Measurements from ENCODE around the gene PPP1R3G.

PPP1R3G gene

DNA sequence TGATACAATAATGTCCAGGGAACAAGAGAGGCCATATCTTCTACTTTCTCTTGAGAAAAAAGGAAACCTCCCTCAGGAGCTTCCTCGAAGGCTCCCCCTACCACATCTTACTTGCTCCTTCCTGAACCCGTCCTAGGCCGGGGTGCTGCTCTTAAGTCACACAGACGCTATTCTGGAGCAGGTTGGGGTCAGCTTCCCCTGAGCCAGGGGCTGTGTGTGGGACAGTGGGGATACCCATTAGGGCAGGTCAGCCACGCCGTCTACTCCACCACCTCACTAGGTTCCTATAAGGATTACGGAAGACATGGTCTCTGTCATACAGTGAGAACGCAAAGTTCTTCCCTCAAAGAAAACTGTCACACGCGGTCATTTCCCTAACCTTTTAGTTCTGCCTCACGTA lies 8.2 kb upstream of the PPP1R3G start:
- Histone ChIP-seq H4K91ac (ENCODE audit: low read depth, low read length) (no peak overlapping the region), H3K18ac (ENCODE audit: low read length) (no peak overlapping the region), H3K23ac (ENCODE audit: low read length) (no peak overlapping the region), H3K79me2 (ENCODE audit: control insufficient read depth, insufficient read depth, low read length, poor library complexity) (no peaks in the 10 kb centered on the region), H2BK12ac (ENCODE audit: low read length) (no peak overlapping the region), H3K27me3 (ENCODE audit: insufficient read depth, low read length) (no peaks in the 10 kb centered on the region), H3K4me1 (ENCODE audit: control insufficient read depth in 1 of 2, insufficient read depth in 2 of 2, low read length in 2 of 2) (peaks cover 7 to 8% of the 10 kb centered on the region in 2 experiments), H2BK120ac (ENCODE audit: insufficient read depth, low read length, poor library complexity) (no peak overlapping the region), H3K4me3 (ENCODE audit: low read depth, low read length) (no peak overlapping the region), H3K14ac (ENCODE audit: low read length) (no peak overlapping the region), H3K79me1 (ENCODE audit: low read length) (peaks cover 5% of the 10 kb centered on the region), H3K4ac (ENCODE audit: low read depth, low read length) (no peak overlapping the region), H3K9ac (ENCODE audit: low read length) (no peak overlapping the region), H4K8ac (ENCODE audit: low read depth, low read length) (no peak overlapping the region), H3K27ac (ENCODE audit: low read depth, low read length) (no peak overlapping the region), H2AK5ac (ENCODE audit: low read length) (no peak overlapping the region), H4K12ac (ENCODE audit: low read depth, low read length) (no peak overlapping the region), H2AFZ (ENCODE audit: insufficient read depth, low read length, poor library complexity) (no peak overlapping the region), H3K36me3 (ENCODE audit: control insufficient read depth in 1 of 2, insufficient read depth in 2 of 2, low read length in 2 of 2) (no peaks in the 10 kb centered on the region), H3K4me2 (ENCODE audit: low read length) (no peak overlapping the region), H3K9me3 (ENCODE audit: insufficient read depth, low read depth, low read length) (no peaks in the 10 kb centered on the region), H2BK5ac (ENCODE audit: low read depth, low read length, poor library complexity) (no peak overlapping the region)
- no CpG with 5 or more reads among the region's 11 CpGs for WGBS (ENCODE audit: extremely low coverage, insufficient coverage, insufficient read length)
- DNase-seq: no peak

DNA sequence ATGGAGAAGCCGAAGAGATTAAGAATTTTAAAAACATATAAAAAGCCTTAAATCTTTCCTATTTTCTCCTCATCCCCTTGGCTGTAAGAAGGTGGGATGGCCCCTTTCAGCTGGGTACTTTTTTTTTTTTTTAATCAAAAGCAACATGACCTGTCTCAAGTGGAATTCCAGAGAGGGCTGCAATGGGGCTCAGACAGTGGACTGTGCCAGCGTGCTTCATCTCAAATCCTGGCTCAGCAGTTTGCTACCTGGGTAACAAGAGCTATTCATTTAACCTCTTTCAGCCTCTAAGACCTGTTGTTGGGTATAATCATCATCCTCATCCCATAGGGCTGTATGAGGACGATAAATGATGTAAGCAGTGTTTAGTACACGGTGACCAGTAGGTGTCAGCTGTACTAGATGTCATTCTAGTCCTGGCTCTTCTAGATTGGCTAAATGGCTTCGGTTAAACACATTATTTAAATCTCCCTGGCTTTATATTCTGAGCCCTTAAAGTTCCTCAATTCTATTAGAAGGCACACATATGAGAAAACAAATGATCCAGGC lies 6.9 kb upstream of the PPP1R3G start:
- Histone ChIP-seq H3K27ac (ENCODE audit: low read depth, low read length) (no peak overlapping the region), H2AFZ (ENCODE audit: insufficient read depth, low read length, poor library complexity) (no peak overlapping the region), H2BK120ac (ENCODE audit: insufficient read depth, low read length, poor library complexity) (no peak overlapping the region), H3K9ac (ENCODE audit: low read length) (no peak overlapping the region), H3K27me3 (ENCODE audit: insufficient read depth, low read length) (no peaks in the 10 kb centered on the region), H4K91ac (ENCODE audit: low read depth, low read length) (no peak overlapping the region), H3K79me1 (ENCODE audit: low read length) (peaks cover 9% of the 10 kb centered on the region), H3K79me2 (ENCODE audit: control insufficient read depth, insufficient read depth, low read length, poor library complexity) (no peaks in the 10 kb centered on the region), H3K4me3 (ENCODE audit: low read depth, low read length) (no peak overlapping the region), H4K8ac (ENCODE audit: low read depth, low read length) (no peak overlapping the region), H3K4me1 (ENCODE audit: control insufficient read depth in 1 of 2, insufficient read depth in 2 of 2, low read length in 2 of 2) (peaks cover 18% of the 10 kb centered on the region in 2 experiments), H2AK5ac (ENCODE audit: low read length) (no peak overlapping the region), H3K14ac (ENCODE audit: low read length) (no peak overlapping the region), H4K12ac (ENCODE audit: low read depth, low read length) (no peak overlapping the region), H3K4me2 (ENCODE audit: low read length) (no peak overlapping the region), H3K23ac (ENCODE audit: low read length) (no peak overlapping the region), H2BK5ac (ENCODE audit: low read depth, low read length, poor library complexity) (no peak overlapping the region), H3K4ac (ENCODE audit: low read depth, low read length) (no peak overlapping the region), H3K18ac (ENCODE audit: low read length) (no peak overlapping the region), H2BK12ac (ENCODE audit: low read length) (no peak overlapping the region), H3K9me3 (ENCODE audit: insufficient read depth, low read depth, low read length) (no peaks in the 10 kb centered on the region), H3K36me3 (ENCODE audit: control insufficient read depth in 1 of 2, insufficient read depth in 2 of 2, low read length in 2 of 2) (no peaks in the 10 kb centered on the region)
- DNase-seq: peak in 1 of 2 donors; percentile 36
- WGBS (ENCODE audit: extremely low coverage, insufficient coverage, insufficient read length): no CpG with 5 or more reads among the region's 5 CpGs

DNA sequence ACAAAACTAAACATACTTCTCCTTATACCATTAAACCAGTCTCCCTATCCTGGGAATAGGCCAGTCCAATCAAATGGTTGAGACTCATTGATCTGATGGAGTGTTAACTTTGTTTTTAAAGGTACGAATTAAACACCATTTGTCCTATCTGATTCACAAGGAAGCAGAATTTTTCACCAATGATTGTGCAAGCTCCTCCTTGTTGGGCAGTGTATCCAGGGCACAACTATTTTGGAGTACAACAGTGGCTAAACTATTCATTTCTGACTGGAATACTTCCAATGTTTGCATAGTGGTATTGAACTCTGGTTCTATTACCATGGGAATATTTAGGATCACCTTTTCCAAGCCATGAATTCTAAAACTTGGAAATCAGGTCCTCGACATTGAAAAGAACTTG lies 5.4 kb upstream of the PPP1R3G start:
- no CpG with 5 or more reads among the region's 2 CpGs for WGBS (ENCODE audit: extremely low coverage, insufficient coverage, insufficient read length)
- Histone ChIP-seq H3K4ac (ENCODE audit: low read depth, low read length) (no peak overlapping the region), H3K27me3 (ENCODE audit: insufficient read depth, low read length) (peaks cover 7% of the 10 kb centered on the region), H3K23ac (ENCODE audit: low read length) (no peak overlapping the region), H2AFZ (ENCODE audit: insufficient read depth, low read length, poor library complexity) (no peak overlapping the region), H3K14ac (ENCODE audit: low read length) (no peak overlapping the region), H3K9me3 (ENCODE audit: insufficient read depth, low read depth, low read length) (no peaks in the 10 kb centered on the region), H2BK5ac (ENCODE audit: low read depth, low read length, poor library complexity) (no peak overlapping the region), H4K12ac (ENCODE audit: low read depth, low read length) (no peak overlapping the region), H3K4me1 (ENCODE audit: control insufficient read depth in 1 of 2, insufficient read depth in 2 of 2, low read length in 2 of 2) (peaks cover 20 to 24% of the 10 kb centered on the region in 2 experiments), H3K4me3 (ENCODE audit: low read depth, low read length) (no peak overlapping the region), H2AK5ac (ENCODE audit: low read length) (no peak overlapping the region), H3K79me1 (ENCODE audit: low read length) (peaks cover 14% of the 10 kb centered on the region), H3K9ac (ENCODE audit: low read length) (no peak overlapping the region), H3K18ac (ENCODE audit: low read length) (no peak overlapping the region), H4K8ac (ENCODE audit: low read depth, low read length) (no peak overlapping the region), H3K4me2 (ENCODE audit: low read length) (no peak overlapping the region), H2BK120ac (ENCODE audit: insufficient read depth, low read length, poor library complexity) (no peak overlapping the region), H4K91ac (ENCODE audit: low read depth, low read length) (no peak overlapping the region), H2BK12ac (ENCODE audit: low read length) (no peak overlapping the region), H3K27ac (ENCODE audit: low read depth, low read length) (no peak overlapping the region), H3K79me2 (ENCODE audit: control insufficient read depth, insufficient read depth, low read length, poor library complexity) (peaks cover 2% of the 10 kb centered on the region), H3K36me3 (ENCODE audit: control insufficient read depth in 1 of 2, insufficient read depth in 2 of 2, low read length in 2 of 2) (no peaks in the 10 kb centered on the region)
- no peak for DNase-seq

DNA sequence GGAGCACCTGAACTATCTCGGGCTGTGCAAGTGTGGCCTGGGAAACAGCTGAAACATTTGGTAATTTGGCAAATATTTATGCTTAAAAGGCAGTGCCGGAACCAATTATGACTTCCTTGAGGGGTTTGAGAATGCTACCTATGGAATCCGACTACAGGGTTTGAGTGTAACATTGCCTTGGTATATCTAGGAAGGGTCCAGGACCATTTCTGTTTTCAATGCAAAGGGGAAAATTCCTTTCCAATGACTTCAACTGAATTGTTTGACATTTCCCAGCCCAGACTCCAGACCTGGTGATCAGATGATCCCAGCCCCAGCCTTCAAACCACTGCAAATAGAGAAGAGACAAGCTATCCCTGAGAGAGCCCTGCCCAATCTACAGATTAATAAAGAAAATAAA lies 4.6 kb upstream of the PPP1R3G start:
- no peak overlapping the region for H2BK5ac ChIP-seq (ENCODE audit: low read depth, low read length, poor library complexity)
- H4K8ac ChIP-seq (ENCODE audit: low read depth, low read length): no peak overlapping the region
- no peak overlapping the region for H2AFZ ChIP-seq (ENCODE audit: insufficient read depth, low read length, poor library complexity)
- WGBS (ENCODE audit: extremely low coverage, insufficient coverage, insufficient read length): no CpG with 5 or more reads among the region's 3 CpGs
- peaks cover 18% of the 10 kb centered on the region for H3K79me1 ChIP-seq (ENCODE audit: low read length)
- DNase-seq: no peak
- H3K27ac ChIP-seq (ENCODE audit: low read depth, low read length): peak overlapping the region; percentile 16
- no peak overlapping the region for H3K4ac ChIP-seq (ENCODE audit: low read depth, low read length)
- no peak overlapping the region for H4K12ac ChIP-seq (ENCODE audit: low read depth, low read length)
- H3K36me3 ChIP-seq (ENCODE audit: control insufficient read depth in 1 of 2, insufficient read depth in 2 of 2, low read length in 2 of 2): no peaks in the 10 kb centered on the region
- no peak overlapping the region for H2BK120ac ChIP-seq (ENCODE audit: insufficient read depth, low read length, poor library complexity)
- H3K9ac ChIP-seq (ENCODE audit: low read length): no peak overlapping the region
- no peak overlapping the region for H3K18ac ChIP-seq (ENCODE audit: low read length)
- H3K23ac ChIP-seq (ENCODE audit: low read length): no peak overlapping the region
- H3K4me1 ChIP-seq (ENCODE audit: control insufficient read depth in 1 of 2, insufficient read depth in 2 of 2, low read length in 2 of 2): peaks cover 25 to 29% of the 10 kb centered on the region in 2 experiments
- H3K4me3 ChIP-seq (ENCODE audit: low read depth, low read length): no peak overlapping the region
- H3K9me3 ChIP-seq (ENCODE audit: insufficient read depth, low read depth, low read length): no peaks in the 10 kb centered on the region
- peak overlapping the region; percentile 13 for H3K4me2 ChIP-seq (ENCODE audit: low read length)
- peaks cover 2% of the 10 kb centered on the region for H3K79me2 ChIP-seq (ENCODE audit: control insufficient read depth, insufficient read depth, low read length, poor library complexity)
- no peak overlapping the region for H2AK5ac ChIP-seq (ENCODE audit: low read length)
- H3K14ac ChIP-seq (ENCODE audit: low read length): no peak overlapping the region
- peaks cover 15% of the 10 kb centered on the region for H3K27me3 ChIP-seq (ENCODE audit: insufficient read depth, low read length)
- H2BK12ac ChIP-seq (ENCODE audit: low read length): no peak overlapping the region
- H4K91ac ChIP-seq (ENCODE audit: low read depth, low read length): no peak overlapping the region

All from trophoblast cell (in vitro differentiated cells and primary cell).